ENCODE results near the gene CHPF2. TPM values are rescaled to one million over a fixed set of nuclear protein-coding genes. Genes with fewer than 3 reads are reported as not detected.
A peak's percentile ranks its signal among the peaks of the same experiment; 100 is the strongest.

Gene CHPF2
- total and polyA plus RNA-seq, 2 experiments from 2014 or later: 4.8 to 26.1 TPM

GRCh38 chr7:151246102-151246850 is 14.0 kb downstream of the CHPF2 start (continued):
- TF ChIP-seq, protein P1, sequence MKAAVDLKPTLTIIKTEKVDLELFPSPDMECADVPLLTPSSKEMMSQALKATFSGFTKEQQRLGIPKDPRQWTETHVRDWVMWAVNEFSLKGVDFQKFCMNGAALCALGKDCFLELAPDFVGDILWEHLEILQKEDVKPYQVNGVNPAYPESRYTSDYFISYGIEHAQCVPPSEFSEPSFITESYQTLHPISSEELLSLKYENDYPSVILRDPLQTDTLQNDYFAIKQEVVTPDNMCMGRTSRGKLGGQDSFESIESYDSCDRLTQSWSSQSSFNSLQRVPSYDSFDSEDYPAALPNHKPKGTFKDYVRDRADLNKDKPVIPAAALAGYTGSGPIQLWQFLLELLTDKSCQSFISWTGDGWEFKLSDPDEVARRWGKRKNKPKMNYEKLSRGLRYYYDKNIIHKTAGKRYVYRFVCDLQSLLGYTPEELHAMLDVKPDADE (IDR thresholded peaks at IDR 0.05): no peak

DNA sequence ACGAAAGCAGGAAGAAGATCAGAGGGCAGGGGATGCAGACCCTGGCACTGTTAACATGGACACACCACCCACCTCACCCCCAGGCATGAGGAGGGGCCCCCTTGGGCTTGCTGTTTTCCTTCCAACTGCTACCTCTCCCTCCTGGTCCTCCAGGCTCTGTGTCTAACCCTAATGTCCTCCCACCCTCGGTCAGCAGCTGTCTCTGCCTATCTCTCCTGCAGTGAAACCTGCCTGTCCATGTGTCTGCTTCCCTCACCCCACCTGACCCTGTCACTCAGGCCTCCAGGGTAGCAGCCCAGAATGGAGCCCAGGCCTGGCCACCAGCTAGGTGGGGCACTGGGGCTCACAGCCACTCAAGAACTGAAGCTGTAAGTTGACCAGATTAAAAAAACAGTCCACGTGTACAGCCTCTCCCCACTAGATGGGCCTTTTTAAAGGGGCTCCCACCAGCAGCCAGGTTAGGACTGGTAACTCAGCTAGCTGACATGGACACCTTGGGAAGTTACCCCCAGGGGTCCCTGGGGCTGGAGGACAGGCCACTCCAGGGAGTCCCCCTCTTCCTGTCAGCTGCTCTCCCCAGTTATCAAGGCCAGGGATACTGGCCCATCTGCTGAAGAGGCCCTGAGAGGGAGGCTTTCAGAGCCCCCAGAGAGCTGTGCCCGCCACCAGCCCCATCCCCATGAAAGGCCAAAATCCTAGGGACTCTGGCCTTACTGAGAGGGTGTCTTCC is 14.7 kb downstream of the CHPF2 start:
- H3K9me2 ChIP-seq (ENCODE audit: insufficient read depth): no peaks in the 10 kb centered on the region
- no peaks in the 10 kb centered on the region; the same call in 2 of the 3 replicates for H3K9me3 Mint-ChIP-seq
- no peaks in the 10 kb centered on the region; the same call in 2 of the 3 replicates for H3K36me3 Mint-ChIP-seq (ENCODE audit: low read depth)
- no peaks in the 10 kb centered on the region for H3K79me2 ChIP-seq (replicated peaks; ENCODE audit: insufficient read depth)
- peaks cover 63% of the 10 kb centered on the region for H3K27me3 Mint-ChIP-seq (ENCODE audit: insufficient read depth, low read depth, poor library complexity)
- H3K27ac Mint-ChIP-seq: no peak overlapping the region
- H3K4me1 ChIP-seq (ENCODE audit: insufficient read depth): peaks cover 44% of the 10 kb centered on the region
- peaks cover 5% of the 10 kb centered on the region; the same call in 1 of the 2 replicates for H3F3A ChIP-seq (replicated peaks; ENCODE audit: low read depth)
- no peak overlapping the region for H2AFZ ChIP-seq
- no peak overlapping the region for H3K27ac ChIP-seq (ENCODE audit: low read depth)
- ATAC-seq (no peak), DNase-seq (ENCODE audit: low spot score) (no peak)
- H3K4me2 ChIP-seq: peak overlapping the region; percentile 86; the same call in 1 of the 2 replicates
- no peaks in the 10 kb centered on the region for H4K20me1 ChIP-seq (replicated peaks; ENCODE audit: insufficient read depth)
- peaks cover 77% of the 10 kb centered on the region for H3K27me3 ChIP-seq (ENCODE audit: insufficient read depth)
- H3K36me3 ChIP-seq (ENCODE audit: insufficient read depth): no peaks in the 10 kb centered on the region
- no peak overlapping the region; the same call in 1 of the 2 replicates for H3K4me3 ChIP-seq
- H3K4me3 Mint-ChIP-seq: peak overlapping the region; percentile 81
- H3K4me1 Mint-ChIP-seq: peaks cover 67% of the 10 kb centered on the region
- TF ChIP-seq STAT1 (IDR thresholded peaks at IDR 0.05; ENCODE audit: unreplicated experiment) (no peak), NANOG (IDR thresholded peaks at IDR 0.05; ENCODE audit: borderline replicate concordance) (no peak), ZNF331 (CRISPR knock-in tag; IDR thresholded peaks at IDR 0.05; ENCODE audit: low read depth) (no peak), EZH2phosphoT487 (IDR thresholded peaks at IDR 0.05; ENCODE audit: unreplicated experiment) (no peak), EZH2 (IDR thresholded peaks at IDR 0.05; ENCODE audit: low read depth, unreplicated experiment) (no peak), POLR2AphosphoS5 (IDR thresholded peaks at IDR 0.05; ENCODE audit: low read depth) (no peak)
- TF ChIP-seq, protein P1 (IDR thresholded peaks at IDR 0.05): no peak
- TF ChIP-seq, protein P2, sequence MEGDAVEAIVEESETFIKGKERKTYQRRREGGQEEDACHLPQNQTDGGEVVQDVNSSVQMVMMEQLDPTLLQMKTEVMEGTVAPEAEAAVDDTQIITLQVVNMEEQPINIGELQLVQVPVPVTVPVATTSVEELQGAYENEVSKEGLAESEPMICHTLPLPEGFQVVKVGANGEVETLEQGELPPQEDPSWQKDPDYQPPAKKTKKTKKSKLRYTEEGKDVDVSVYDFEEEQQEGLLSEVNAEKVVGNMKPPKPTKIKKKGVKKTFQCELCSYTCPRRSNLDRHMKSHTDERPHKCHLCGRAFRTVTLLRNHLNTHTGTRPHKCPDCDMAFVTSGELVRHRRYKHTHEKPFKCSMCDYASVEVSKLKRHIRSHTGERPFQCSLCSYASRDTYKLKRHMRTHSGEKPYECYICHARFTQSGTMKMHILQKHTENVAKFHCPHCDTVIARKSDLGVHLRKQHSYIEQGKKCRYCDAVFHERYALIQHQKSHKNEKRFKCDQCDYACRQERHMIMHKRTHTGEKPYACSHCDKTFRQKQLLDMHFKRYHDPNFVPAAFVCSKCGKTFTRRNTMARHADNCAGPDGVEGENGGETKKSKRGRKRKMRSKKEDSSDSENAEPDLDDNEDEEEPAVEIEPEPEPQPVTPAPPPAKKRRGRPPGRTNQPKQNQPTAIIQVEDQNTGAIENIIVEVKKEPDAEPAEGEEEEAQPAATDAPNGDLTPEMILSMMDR (conservative IDR thresholded peaks at IDR 0.05; ENCODE audit: low read depth in 2 of 2): no peak
- TF ChIP-seq, protein P3, sequence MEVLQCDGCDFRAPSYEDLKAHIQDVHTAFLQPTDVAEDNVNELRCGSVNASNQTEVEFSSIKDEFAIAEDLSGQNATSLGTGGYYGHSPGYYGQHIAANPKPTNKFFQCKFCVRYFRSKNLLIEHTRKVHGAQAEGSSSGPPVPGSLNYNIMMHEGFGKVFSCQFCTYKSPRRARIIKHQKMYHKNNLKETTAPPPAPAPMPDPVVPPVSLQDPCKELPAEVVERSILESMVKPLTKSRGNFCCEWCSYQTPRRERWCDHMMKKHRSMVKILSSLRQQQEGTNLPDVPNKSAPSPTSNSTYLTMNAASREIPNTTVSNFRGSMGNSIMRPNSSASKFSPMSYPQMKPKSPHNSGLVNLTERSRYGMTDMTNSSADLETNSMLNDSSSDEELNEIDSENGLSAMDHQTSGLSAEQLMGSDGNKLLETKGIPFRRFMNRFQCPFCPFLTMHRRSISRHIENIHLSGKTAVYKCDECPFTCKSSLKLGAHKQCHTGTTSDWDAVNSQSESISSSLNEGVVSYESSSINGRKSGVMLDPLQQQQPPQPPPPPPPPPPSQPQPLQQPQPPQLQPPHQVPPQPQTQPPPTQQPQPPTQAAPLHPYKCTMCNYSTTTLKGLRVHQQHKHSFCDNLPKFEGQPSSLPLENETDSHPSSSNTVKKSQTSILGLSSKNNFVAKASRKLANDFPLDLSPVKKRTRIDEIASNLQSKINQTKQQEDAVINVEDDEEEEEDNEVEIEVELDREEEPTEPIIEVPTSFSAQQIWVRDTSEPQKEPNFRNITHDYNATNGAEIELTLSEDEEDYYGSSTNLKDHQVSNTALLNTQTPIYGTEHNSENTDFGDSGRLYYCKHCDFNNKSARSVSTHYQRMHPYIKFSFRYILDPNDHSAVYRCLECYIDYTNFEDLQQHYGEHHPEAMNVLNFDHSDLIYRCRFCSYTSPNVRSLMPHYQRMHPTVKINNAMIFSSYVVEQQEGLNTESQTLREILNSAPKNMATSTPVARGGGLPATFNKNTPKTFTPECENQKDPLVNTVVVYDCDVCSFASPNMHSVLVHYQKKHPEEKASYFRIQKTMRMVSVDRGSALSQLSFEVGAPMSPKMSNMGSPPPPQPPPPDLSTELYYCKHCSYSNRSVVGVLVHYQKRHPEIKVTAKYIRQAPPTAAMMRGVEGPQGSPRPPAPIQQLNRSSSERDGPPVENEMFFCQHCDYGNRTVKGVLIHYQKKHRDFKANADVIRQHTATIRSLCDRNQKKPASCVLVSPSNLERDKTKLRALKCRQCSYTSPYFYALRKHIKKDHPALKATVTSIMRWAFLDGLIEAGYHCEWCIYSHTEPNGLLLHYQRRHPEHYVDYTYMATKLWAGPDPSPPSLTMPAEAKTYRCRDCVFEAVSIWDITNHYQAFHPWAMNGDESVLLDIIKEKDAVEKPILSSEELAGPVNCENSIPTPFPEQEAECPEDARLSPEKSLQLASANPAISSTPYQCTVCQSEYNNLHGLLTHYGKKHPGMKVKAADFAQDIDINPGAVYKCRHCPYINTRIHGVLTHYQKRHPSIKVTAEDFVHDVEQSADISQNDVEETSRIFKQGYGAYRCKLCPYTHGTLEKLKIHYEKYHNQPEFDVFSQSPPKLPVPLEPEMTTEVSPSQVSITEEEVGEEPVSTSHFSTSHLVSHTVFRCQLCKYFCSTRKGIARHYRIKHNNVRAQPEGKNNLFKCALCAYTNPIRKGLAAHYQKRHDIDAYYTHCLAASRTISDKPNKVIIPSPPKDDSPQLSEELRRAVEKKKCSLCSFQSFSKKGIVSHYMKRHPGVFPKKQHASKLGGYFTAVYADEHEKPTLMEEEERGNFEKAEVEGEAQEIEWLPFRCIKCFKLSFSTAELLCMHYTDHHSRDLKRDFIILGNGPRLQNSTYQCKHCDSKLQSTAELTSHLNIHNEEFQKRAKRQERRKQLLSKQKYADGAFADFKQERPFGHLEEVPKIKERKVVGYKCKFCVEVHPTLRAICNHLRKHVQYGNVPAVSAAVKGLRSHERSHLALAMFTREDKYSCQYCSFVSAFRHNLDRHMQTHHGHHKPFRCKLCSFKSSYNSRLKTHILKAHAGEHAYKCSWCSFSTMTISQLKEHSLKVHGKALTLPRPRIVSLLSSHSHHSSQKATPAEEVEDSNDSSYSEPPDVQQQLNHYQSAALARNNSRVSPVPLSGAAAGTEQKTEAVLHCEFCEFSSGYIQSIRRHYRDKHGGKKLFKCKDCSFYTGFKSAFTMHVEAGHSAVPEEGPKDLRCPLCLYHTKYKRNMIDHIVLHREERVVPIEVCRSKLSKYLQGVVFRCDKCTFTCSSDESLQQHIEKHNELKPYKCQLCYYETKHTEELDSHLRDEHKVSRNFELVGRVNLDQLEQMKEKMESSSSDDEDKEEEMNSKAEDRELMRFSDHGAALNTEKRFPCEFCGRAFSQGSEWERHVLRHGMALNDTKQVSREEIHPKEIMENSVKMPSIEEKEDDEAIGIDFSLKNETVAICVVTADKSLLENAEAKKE (CRISPR knock-in tag; IDR thresholded peaks at IDR 0.05): no peak

Data from GM23338 (cell line).